Natural killer cell treated with Interleukin-12 subunit alpha and Interleukin-12 subunit beta and Interleukin-15 and Interleukin-18, amount 100 ng/mL, for 72 hours (primary cell): ENCODE data around the gene DCLRE1C. TPM values are rescaled to one million over a fixed set of nuclear protein-coding genes. Genes with fewer than 3 reads are reported as not detected.
A peak's percentile ranks its signal among the peaks of the same experiment; 100 is the strongest.
"Not testable (repeated sequence)": the region's sequence is repeated elsewhere in the genome, so short reads cannot be mapped to it uniquely, and the experiment has no call there.

Source experiments
- ATAC-seq, 2 donors: fragments of 150-1000 bp; cut with Tn5 transposase in 1 of 2; sonication (Bioruptor Pico), chemical (Tn5 transposase) in 1 of 2; 2 replicates each; pipeline ENCODE4 v1.10.0; 2021
- DNase-seq: peaks from one replicate; pipeline ENCODE4 v3.0.0; 2022; ENCODE audit warnings: low spot score
- H3K27ac Mint-ChIP-seq, 2 donors: 1 replicate in 1 of 2; 2 replicates in 1 of 2; pipeline ENCODE4 v1.8.0; 2022; ENCODE audit warnings: mixed read lengths in 2 of 2, mild to moderate bottlenecking in 1 of 2, moderate library complexity in 1 of 2
- H3K27me3 Mint-ChIP-seq, 2 donors: 1 replicate in 1 of 2; 2 replicates in 1 of 2; pipeline ENCODE4 v1.8.0; 2022; ENCODE audit warnings: mixed read lengths in 2 of 2
- H3K36me3 Mint-ChIP-seq: one replicate; pipeline ENCODE4 v1.8.0; 2022; ENCODE audit warnings: mixed read lengths
- H3K4me1 Mint-ChIP-seq, 2 donors: 1 replicate in 1 of 2; 2 replicates in 1 of 2; pipeline ENCODE4 v1.8.0; 2022; ENCODE audit warnings: low read depth in 2 of 2, mixed read lengths in 2 of 2, mild to moderate bottlenecking in 1 of 2
- H3K4me3 Mint-ChIP-seq: one replicate; pipeline ENCODE4 v1.8.0; 2022; ENCODE audit warnings: mixed read lengths
- H3K9me3 Mint-ChIP-seq: 2 replicates; pipeline ENCODE4 v1.8.0; 2022; ENCODE audit warnings: mixed read lengths
- total RNA-seq, 2 donors: library from RNA; stranded (reverse); gene quantifications; one replicate each; pipeline ENCODE4 v1.2.3, GENCODE V29; 2022

DCLRE1C gene
- total RNA-seq: 10 to 100 TPM; 24.8 to 37.3 TPM

GRCh38 chr10:14954001-14954770, at the start of gene DCLRE1C:
Gene DCLRE1C, minus strand, starts transcription at chr10:14954096. Its CDS starts 86 bp downstream, at chr10:14954010.
- no peaks in the 10 kb centered on the region for H3K27me3 Mint-ChIP-seq
- H3K4me1 Mint-ChIP-seq: peaks cover 45 to 47% of the 10 kb centered on the region in 2 donors
- ATAC-seq (peak; percentile 96), DNase-seq (peak; percentile 95)
- H3K4me3 Mint-ChIP-seq: peak within 1 kb of the TSS; percentile 98
- no peaks in the 10 kb centered on the region for H3K9me3 Mint-ChIP-seq
- H3K27ac Mint-ChIP-seq: peak within 1 kb of the TSS; percentile 93 to 97
- H3K36me3 Mint-ChIP-seq: peaks cover 4% of the 10 kb centered on the region

GRCh38 chr10:14995964-14996565, 42.2 kb upstream of the DCLRE1C start:
- Mint-ChIP-seq H3K4me3 (no peak overlapping the region), H3K9me3 (no peaks in the 10 kb centered on the region), H3K4me1 (peaks cover 0 to 6% of the 10 kb centered on the region in 2 donors), H3K36me3 (no peaks in the 10 kb centered on the region), H3K27me3 (peaks cover 13 to 14% of the 10 kb centered on the region in 2 donors), H3K27ac (no peak overlapping the region)
- DNase-seq (no peak), ATAC-seq (no peak)

GRCh38 chr10:14993500-14994455, 39.9 kb upstream of the DCLRE1C start:
- H3K27ac Mint-ChIP-seq, H3K4me1 Mint-ChIP-seq, ATAC-seq: not testable (repeated sequence)

GRCh38 chr10:14992336-14992735, 38.4 kb upstream of the DCLRE1C start:
- DNase-seq, H3K4me1 Mint-ChIP-seq, ATAC-seq, H3K4me3 Mint-ChIP-seq, H3K27me3 Mint-ChIP-seq, H3K36me3 Mint-ChIP-seq, H3K9me3 Mint-ChIP-seq, H3K27ac Mint-ChIP-seq: not testable (repeated sequence)

More at GRCh38 chr10:14993500-14994455, 39.9 kb upstream of the DCLRE1C start:
- not testable (repeated sequence) for DNase-seq, H3K27me3 Mint-ChIP-seq, H3K36me3 Mint-ChIP-seq, H3K9me3 Mint-ChIP-seq
- peak overlapping the region; percentile 32 for H3K4me3 Mint-ChIP-seq

GRCh38 chr10:14991035-14991749, 37.3 kb upstream of the DCLRE1C start:
- not testable (repeated sequence) for H3K27ac Mint-ChIP-seq, ATAC-seq, H3K4me3 Mint-ChIP-seq, H3K36me3 Mint-ChIP-seq, H3K27me3 Mint-ChIP-seq, H3K4me1 Mint-ChIP-seq, H3K9me3 Mint-ChIP-seq
- DNase-seq: peak; percentile 67

GRCh38 chr10:14989552-14989951, 35.7 kb upstream of the DCLRE1C start:
- H3K36me3 Mint-ChIP-seq, DNase-seq, H3K9me3 Mint-ChIP-seq, H3K27me3 Mint-ChIP-seq, H3K4me1 Mint-ChIP-seq, ATAC-seq, H3K27ac Mint-ChIP-seq: not testable (repeated sequence)
- H3K4me3 Mint-ChIP-seq: peak overlapping the region; percentile 20

- DNase-seq (no peak), ATAC-seq (no peak)
- H3K27me3 Mint-ChIP-seq: no peaks in the 10 kb centered on the region
- H3K27ac Mint-ChIP-seq: no peak overlapping the region
- no peaks in the 10 kb centered on the region for H3K9me3 Mint-ChIP-seq
- H3K4me1 Mint-ChIP-seq: no peaks in the 10 kb centered on the region
- H3K36me3 Mint-ChIP-seq: no peaks in the 10 kb centered on the region
- no peak overlapping the region for H3K4me3 Mint-ChIP-seq
These were observed 28.8 kb upstream of the DCLRE1C start for GRCh38 chr10:14982744-14983143.

- H3K4me3 Mint-ChIP-seq: no peak overlapping the region
- H3K27me3 Mint-ChIP-seq: peaks cover 7 to 12% of the 10 kb centered on the region in 2 donors
- H3K9me3 Mint-ChIP-seq: no peaks in the 10 kb centered on the region
- ATAC-seq (no peak), DNase-seq (no peak)
- no peak overlapping the region for H3K27ac Mint-ChIP-seq
- no peaks in the 10 kb centered on the region for H3K36me3 Mint-ChIP-seq
- peaks cover 0 to 3% of the 10 kb centered on the region in 2 donors for H3K4me1 Mint-ChIP-seq
These were observed 21.9 kb upstream of the DCLRE1C start for GRCh38 chr10:14975672-14976273.

- H3K36me3 Mint-ChIP-seq, DNase-seq, H3K9me3 Mint-ChIP-seq, ATAC-seq, H3K27ac Mint-ChIP-seq, H3K4me3 Mint-ChIP-seq, H3K4me1 Mint-ChIP-seq: not testable (repeated sequence)
- peaks cover 7 to 12% of the 10 kb centered on the region in 2 donors for H3K27me3 Mint-ChIP-seq
These were observed 20.5 kb upstream of the DCLRE1C start for GRCh38 chr10:14974153-14974998.

GRCh38 chr10:14971867-14972448, 18.1 kb upstream of the DCLRE1C start:
- ATAC-seq: peak in 1 of 2 donors; percentile 59
- Mint-ChIP-seq H3K4me3 (no peak overlapping the region), H3K9me3 (no peaks in the 10 kb centered on the region), H3K4me1 (peaks cover 0 to 3% of the 10 kb centered on the region in 2 donors), H3K27ac (no peak overlapping the region), H3K36me3 (no peaks in the 10 kb centered on the region), H3K27me3 (peaks cover 7 to 12% of the 10 kb centered on the region in 2 donors)
- DNase-seq: no peak

GRCh38 chr10:14967897-14968296, 14.0 kb upstream of the DCLRE1C start:
- no peak overlapping the region for H3K4me3 Mint-ChIP-seq
- H3K27ac Mint-ChIP-seq: no peak overlapping the region
- ATAC-seq: no peak
- H3K27me3 Mint-ChIP-seq: no peaks in the 10 kb centered on the region
- no peaks in the 10 kb centered on the region for H3K4me1 Mint-ChIP-seq
- no peak for DNase-seq
- H3K9me3 Mint-ChIP-seq: no peaks in the 10 kb centered on the region
- no peaks in the 10 kb centered on the region for H3K36me3 Mint-ChIP-seq
